GM19025 (cell line): ENCODE measurements around the gene CBS.
"Not testable (repeated sequence)": the region's sequence is repeated elsewhere in the genome, so short reads cannot be mapped to it uniquely, and the experiment has no call there.

Source experiments
- ATAC-seq: cut with Tn5 transposase; IDR thresholded peaks from one replicate; pipeline ENCODE4 v1.9.1; 2021; ENCODE audit warnings: mild to moderate bottlenecking, low read depth, moderate library complexity; ENCODE audit not compliant: unreplicated experiment

Gene CBS

DNA sequence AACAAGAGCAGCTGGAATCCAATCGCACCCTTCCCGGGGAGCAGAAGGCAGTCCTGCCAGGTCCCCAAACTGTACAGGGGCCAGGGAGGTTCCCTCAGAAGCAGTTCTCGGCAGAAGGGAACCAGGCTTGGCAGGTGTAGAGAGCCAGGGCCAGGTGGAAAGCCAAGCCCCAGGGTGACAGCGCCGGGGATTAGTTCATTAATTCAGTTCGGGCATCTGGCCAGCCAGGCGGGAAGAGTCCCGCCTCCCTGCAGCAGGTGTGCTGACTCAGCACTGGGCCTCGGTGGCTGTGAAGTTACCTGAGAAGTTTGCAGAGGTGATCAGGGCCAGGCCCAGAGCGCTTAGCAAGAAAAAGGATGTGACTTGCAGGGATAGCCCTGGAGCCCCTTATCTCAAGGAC, 6.0 kb downstream of the CBS start:
- not testable (repeated sequence) for ATAC-seq

DNA sequence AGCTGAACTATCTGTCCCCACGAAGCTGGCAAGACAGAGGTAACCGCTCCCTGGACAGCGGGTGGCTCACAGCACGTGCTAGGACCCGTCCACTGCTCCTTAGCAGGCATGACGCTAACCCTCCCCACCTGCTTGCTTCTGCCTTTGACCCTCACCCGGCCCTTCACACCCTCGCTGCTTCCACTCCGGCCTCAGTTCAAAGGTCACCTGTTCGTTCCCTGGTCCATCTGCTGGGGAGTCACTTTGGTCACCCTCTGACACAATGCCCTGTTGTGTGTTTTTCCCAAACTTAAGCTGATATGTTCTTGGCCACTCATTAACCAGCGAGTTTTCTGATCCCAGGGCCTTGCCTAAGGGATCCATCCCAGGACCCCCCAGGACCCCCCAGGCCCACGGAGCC, 7.6 kb downstream of the CBS start:
- not testable (repeated sequence) for ATAC-seq

DNA sequence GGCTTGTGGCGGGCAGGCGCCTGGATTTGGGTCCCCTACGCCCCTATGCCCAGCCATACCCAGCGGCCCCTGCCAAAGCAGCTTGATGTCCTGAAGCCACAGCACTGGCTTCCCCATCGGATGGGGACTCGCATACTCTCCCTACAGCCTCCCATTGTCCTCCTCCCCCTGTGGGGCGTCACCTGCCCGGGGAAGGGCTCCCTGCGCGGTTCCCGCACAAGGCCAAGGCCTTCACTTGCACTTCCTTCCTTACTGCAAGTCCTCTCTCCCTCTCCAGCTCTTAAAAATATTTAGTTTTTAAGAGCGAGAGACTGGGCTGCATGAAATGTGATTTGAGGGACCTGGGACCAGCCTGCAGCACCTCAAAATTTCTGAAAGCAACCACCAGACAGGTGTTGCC, 8.9 kb downstream of the CBS start:
- not testable (repeated sequence) for ATAC-seq

DNA sequence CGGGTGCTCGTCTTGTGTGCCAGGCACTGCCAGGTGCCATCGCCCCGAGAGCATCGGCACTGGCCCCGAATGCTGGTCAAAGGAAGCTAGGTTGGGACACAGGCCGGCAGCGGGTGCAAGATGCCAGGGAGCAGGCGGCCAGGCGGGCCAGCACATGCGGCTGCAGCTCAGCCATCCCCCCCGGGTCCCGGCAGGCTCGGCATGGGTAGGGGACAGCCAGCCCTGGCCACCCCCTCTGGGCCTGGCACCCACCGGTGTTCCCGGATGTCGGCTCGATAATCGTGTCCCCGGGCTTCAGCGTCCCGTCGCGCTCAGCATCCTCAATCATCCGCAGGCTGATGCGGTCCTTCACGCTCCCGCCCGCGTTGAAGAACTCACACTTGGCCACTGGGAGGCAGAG, 9.6 kb downstream of the CBS start:
- not testable (repeated sequence) for ATAC-seq

DNA sequence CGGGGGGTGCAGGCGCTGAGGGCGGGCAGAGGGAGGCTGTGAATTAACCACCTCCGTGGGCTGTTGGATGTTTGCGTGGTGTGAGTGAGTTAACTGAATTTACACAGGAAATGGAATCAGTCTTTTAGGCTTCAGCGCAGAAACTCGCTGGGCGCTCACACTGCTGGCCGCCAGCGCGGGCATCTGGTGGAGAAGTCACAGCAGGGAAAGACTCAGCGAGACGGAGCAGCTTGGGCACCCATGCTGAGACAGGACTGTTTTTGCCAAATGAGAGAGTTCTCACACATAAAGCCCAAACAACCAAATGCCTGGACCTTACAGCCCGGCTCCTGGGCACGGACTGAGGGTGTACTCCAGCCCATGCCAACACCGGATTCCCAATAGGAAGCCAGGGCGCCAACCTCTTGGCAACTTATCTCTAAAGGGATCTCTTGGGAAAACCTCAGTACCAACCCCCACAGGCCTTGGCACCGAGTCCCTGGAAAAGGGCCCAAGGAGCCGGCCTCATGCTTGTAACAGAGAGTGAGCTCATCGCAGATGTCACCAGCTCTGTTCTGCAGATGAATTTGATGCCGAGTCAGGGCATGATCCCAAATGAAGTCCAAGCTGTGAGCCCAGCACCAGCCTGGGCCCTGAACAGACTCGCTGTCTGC, 11.2 kb downstream of the CBS start:
- ATAC-seq: not testable (repeated sequence)

DNA sequence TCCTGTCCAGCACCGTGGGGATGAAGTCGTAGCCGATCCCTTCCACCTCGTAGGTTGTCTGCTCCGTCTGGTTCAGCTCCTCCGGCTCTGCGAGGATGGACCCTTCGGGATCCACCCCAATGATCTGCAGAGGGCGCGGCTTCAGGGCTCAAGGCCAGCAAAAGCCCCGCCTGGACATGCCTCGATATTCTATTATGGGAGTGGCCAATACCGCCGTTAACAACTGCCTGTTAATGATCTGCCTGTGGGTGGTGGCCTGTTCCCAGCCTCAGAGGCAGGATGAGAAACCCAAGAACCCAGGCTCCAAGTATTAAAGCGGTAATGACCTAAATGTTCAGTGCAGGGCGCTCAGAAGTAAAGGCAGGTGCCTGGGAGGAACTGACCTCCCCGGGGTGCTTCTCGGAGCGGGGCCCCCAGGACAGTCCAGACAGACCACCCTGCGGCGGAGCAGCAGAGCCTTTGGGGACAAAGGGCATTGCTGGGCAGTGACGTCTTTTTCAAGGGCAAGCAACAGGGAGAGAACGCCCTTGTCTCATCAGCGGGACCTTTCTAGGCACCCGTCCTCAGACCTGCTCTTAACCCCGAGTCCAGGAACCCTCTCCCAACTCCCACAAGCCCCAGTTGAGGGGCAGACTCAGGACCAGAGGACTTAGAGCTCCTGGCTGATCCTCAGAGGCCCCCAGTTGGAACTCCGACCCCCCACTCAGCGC, 12.5 kb downstream of the CBS start:
- not testable (repeated sequence) for ATAC-seq

DNA sequence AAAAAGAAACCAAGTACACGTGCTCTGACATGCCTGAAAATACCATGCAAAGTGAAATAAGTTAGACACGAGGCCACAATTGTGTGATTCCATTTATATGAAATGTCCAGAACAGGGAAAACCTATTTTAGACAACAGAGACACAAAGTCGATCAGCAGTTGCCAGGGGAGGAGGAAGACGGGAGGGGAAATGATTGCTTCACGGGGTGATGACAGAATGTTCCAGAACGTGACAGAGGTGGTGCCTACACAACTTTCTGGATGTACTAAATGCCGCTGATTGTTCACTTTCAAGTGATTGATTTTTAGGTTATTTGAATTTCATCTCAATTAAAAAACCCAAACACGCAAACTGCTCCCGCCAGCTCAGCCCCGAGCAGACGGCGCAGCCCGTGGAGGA, 22.5 kb downstream of the CBS start:
- ATAC-seq: not testable (repeated sequence)

DNA sequence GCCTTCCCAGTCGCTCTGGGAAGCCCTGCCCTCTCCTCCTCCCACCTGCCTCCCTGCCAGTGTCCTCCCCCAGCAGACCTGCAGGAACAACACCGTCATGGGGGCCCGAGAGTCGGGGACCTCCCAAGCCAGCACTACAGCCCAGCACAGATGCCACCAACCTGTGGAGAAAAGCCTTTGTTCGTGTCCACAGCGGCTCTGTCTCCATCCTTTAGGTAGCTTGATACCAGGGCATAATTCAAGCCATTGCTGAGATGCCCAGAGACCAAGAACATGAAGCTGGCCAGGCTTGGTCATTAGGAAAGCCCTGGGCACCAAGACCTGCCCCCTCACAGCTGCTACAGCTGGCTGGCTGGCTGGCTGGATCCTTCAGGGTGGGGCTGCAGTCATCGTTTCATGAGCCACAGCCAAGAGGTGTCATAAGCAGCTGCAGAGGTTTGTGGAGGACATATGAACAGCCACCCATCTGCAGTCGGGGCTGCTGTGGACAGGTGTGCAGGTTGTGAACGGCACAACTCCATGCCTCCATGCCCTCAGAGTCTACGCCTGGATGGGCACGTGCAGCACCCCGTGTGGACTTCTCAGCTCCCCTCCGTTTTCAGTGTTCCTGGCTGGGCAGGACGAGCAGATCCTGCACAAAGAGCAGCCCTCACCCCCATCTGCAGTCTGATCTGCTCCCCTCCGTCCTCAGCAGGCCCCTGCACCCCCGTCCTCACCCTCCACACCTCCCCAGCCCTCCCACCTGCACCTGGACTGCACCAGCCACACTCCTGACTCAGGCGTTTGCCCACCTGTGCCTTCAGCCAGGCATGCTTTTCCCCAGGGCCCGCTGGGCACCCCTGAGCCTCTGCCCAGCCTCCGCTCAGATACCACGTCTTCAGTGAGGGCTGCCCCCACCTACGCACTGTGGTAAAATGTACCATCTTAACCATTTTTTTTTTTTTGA, 29.5 kb downstream of the CBS start:
- ATAC-seq: not testable (repeated sequence)

DNA sequence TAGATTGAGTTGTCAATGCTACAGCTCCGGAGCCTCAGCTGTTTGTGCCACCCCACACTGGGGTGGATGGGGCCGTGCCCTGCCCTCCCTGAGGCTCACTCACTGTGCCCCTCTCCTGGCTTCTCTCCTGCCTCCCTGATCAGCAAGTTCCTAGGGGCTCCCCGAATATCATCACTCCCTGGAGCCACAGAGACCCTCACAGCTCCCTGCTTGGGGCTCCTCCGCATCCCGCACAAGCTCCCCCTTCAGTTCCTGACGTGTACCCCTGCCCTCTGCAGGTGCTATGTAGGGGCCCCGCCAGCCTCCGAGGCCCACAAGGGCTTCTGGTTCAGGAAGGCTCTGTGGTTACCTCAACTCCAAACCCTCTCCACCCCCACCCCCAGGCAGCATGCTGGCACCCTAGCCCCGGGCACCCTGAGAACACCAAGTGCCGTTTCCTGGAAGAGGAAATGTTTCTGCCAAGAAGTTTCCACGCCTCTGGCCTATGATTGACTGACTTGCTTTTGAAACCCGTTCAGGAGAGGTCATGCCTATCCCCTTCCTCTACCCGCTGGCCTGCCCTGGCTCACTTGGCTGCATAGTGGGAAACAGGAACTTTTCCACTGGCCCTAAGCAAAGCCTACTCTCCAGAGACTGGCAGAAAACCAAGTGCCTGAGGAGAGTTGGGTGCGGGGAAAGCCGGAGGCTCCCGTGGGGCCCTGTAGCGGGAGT, 30.3 kb downstream of the CBS start:
- ATAC-seq: not testable (repeated sequence)

DNA sequence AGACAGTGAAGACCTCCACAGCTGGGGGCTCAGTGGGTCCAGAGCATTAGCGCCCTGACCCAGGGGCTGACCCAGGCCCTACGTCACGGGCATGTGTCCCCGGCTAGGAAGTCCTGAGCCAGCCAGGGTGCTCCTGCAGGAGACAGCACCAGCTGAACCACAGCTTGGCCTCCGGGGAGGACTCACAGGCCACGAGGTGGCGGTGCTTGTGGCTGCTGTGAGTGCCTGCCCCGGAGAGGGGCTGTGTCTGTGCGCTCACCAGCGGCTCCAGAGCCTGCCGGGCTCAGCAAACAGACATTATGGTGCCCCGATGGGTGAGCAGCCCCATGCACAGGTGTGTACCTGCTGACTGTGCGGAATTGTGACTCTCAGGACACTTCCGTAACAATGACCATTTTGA, 31.1 kb downstream of the CBS start:
- not testable (repeated sequence) for ATAC-seq

DNA sequence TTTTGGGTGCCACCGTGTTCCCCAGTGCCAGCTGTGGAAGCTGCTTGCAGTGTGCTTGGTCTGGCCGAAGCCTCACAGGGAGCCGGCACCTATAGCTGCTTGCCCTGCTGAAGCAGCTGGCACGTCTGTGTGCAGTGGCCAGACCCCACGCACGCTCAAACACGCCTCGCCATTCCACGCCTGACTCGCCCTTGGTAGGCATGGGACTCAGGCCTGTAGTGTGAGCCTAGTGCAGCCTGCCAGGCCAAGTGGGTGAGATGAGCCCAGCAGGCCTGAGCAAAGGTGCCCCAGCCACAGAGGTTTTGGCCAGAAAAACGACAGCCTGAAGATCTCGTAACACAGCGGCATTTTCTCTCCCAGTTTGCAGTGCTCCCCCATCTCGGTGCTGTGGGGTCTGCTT, 32.3 kb downstream of the CBS start:
- not testable (repeated sequence) for ATAC-seq

DNA sequence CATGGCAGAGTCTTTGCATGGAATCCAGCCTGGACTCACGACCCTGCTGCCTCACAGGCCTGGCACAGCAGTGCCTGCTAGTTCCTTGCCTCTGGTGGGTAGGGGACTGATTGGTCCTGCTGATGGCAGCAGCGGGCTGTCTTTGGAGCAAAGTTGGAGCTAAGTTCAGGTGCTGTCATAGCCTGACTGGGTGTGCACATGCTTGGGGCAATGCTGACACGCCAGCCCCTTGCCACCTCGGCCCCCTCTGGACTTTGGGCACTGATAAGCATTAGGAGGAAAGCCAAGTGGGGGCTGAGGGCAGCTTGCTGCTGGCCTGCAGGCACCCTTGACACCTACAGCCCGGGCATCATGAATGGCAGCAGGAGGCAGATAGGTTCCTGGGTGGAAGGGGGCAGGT, 33.5 kb downstream of the CBS start:
- not testable (repeated sequence) for ATAC-seq

DNA sequence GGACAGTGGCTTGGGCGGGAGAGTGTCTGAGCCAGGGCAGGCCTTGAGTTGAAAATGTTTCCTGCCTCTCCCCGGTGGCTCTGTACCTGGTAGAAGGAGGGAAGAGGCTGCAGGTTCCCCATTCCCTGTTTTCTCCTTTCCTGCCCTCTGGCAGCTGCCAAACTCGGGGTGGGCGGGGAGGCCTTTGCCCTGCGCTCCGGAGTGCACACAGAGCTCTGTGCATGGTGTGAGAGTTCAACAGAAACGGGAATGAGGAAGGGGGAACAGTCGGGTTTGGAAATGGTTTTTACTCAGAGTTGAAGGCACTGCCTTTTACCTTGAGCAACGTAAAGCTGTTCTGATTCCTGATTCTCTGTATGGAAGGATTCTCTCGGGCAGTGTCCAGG, 37.0 kb downstream of the CBS start:
- not testable (repeated sequence) for ATAC-seq

DNA sequence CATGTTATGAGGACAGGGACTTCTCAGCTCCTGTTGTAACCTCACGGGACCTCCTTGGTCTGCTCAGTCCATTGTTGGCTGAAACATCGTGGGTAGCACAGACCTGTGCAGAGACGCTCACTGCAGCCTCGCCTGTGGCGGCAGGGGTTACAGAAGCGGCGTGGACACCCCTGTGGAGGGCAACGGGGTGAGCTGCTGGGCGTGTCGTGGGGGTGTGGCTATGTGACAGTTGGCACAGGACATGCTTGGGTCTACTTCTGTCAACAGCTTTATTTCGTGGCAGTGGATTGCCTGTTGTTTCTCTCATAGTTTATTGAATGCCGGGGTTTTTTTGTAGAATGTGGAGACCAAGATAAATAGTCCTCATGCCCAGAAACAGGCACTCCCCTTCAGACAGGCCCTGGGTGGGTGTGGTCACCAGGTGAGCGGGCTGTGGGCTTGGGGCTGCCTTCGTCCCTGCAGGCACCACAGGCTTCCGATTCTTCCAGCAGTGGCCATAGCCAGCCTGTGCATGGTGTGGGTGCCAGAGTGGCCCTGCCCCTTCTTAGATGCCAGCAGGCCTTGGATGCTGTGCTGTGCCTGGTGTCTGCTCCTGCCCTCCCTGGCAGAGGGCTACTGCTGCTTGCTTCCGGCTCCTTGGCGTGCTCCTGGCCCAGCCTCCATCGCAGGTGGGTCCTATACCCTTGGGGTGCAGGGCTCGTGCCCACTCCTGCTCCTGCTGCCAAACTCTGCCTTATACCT, 37.5 kb downstream of the CBS start:
- ATAC-seq: not testable (repeated sequence)

DNA sequence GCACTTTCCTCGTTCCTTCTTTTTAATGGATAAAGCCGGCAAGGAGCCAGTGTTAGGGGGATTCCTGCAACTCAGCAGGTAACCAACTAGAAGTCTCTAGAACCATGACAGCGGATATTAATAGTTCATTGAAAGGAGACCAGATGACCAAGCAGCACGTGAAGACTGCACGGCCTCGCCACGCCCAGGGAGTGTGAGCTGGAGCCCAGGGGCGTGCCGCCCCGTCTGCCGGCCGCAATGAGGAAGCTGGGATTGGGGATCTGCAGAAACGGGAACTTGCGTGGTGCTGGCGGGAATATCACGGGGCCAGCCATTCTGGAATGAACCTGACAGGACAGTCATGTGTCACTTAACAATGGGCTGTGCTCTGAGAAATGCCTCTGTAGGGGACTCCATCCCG, 38.7 kb downstream of the CBS start:
- not testable (repeated sequence) for ATAC-seq

DNA sequence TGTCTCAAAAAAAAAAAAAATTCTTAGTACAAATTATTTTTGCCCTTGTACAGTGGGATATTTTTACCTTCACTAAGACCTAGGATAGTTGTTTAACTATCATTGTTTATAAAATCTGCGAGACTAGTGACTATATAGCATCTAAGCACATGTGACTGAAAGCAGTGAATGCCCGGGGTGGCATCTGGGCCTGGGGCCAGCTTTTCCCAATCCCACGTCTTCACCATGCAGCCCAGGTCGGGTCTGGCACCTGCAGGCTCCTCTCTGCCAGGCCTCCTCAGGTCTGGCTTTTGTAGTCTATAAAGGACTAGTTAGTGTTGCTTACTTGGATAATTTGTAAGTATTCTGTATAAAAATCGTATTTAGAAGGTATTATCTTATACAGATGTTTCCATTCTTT, 40.8 kb downstream of the CBS start:
- no peak for ATAC-seq

DNA sequence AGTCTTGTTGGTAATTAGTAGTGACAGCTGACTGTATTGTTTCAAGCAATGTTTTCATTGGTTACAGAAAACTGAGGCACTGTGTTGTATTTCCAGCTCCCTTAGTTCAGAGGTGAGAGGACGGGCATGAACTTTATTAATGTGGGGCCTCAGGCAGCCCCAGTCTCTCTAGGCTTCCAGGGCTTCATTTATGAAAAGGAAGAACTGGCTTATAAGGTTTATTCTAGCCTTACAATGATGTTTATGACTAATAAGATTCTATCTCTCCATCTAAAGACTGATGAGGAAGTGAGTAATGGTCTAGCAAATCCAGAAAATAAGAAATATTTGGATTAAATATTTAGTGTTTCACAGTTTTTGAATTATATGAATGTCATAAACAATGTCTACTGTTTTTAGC, 41.5 kb downstream of the CBS start:
- no peak for ATAC-seq

DNA sequence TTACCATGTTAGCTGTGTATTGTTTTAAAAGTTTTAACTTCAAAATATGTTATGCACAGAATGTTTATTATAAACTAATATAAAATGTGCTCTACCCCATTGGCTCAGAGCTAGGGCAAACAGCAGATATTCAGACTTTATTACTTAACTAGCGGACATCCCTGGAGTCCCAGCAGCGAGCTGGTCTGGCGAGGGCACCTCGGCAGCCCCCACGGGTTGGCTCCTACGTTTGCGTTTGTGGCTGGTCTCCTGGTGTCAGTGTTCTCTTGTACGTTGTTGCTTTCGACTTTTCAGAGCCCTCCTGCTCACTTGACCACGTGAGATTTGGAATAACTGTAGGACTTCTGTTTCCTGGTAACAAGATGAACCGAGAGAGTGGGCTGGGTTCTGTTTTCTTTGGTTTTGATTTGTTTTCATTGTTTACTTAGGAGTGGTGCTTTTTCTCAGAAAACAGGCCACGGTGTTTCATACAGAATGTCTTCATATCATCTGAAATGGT, 44.5 kb downstream of the CBS start:
- ATAC-seq: no peak

DNA sequence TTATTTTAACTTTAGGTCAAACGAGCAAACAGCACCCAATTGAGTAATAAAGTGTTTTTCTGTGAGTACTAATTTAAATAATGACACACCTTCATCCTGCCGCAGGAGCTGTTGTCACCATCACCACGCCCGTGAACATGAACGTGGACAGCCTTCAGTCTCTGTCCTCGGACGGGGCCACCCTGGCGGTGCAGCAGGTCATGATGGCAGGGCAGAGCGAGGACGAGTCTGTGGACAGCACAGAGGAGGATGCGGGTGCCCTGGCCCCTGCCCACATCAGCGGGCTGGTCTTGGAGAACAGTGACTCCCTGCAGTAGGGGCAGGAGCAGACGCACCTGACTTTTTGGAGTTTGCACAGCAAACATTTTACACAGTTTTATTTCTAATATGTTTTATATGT, 45.9 kb downstream of the CBS start:
- ATAC-seq: no peak
